ENCODE measurements around the gene DHRS1.

DNA sequence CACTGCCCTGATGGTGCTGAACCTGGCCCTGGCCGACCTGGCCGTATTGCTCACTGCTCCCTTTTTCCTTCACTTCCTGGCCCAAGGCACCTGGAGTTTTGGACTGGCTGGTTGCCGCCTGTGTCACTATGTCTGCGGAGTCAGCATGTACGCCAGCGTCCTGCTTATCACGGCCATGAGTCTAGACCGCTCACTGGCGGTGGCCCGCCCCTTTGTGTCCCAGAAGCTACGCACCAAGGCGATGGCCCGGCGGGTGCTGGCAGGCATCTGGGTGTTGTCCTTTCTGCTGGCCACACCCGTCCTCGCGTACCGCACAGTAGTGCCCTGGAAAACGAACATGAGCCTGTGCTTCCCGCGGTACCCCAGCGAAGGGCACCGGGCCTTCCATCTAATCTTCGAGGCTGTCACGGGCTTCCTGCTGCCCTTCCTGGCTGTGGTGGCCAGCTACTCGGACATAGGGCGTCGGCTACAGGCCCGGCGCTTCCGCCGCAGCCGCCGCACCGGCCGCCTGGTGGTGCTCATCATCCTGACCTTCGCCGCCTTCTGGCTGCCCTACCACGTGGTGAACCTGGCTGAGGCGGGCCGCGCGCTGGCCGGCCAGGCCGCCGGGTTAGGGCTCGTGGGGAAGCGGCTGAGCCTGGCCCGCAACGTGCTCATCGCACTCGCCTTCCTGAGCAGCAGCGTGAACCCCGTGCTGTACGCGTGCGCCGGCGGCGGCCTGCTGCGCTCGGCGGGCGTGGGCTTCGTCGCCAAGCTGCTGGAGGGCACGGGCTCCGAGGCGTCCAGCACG is 16.4 kb upstream of the DHRS1 start:
- TF ChIP-seq, protein P1, sequence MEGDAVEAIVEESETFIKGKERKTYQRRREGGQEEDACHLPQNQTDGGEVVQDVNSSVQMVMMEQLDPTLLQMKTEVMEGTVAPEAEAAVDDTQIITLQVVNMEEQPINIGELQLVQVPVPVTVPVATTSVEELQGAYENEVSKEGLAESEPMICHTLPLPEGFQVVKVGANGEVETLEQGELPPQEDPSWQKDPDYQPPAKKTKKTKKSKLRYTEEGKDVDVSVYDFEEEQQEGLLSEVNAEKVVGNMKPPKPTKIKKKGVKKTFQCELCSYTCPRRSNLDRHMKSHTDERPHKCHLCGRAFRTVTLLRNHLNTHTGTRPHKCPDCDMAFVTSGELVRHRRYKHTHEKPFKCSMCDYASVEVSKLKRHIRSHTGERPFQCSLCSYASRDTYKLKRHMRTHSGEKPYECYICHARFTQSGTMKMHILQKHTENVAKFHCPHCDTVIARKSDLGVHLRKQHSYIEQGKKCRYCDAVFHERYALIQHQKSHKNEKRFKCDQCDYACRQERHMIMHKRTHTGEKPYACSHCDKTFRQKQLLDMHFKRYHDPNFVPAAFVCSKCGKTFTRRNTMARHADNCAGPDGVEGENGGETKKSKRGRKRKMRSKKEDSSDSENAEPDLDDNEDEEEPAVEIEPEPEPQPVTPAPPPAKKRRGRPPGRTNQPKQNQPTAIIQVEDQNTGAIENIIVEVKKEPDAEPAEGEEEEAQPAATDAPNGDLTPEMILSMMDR (IDR thresholded peaks at IDR 0.05; ENCODE audit: low read depth, low read length), result no peak
- TF ChIP-seq EZH2phosphoT487 (IDR thresholded peaks at IDR 0.05; ENCODE audit: low read depth), result no peak

Measured in OCI-LY3 (cell line).